ENCODE results near the gene RARRES2. TPM values are rescaled to one million over a fixed set of nuclear protein-coding genes. Genes with fewer than 3 reads are reported as not detected.

Gene RARRES2
- total RNA-seq = 305 TPM

DNA sequence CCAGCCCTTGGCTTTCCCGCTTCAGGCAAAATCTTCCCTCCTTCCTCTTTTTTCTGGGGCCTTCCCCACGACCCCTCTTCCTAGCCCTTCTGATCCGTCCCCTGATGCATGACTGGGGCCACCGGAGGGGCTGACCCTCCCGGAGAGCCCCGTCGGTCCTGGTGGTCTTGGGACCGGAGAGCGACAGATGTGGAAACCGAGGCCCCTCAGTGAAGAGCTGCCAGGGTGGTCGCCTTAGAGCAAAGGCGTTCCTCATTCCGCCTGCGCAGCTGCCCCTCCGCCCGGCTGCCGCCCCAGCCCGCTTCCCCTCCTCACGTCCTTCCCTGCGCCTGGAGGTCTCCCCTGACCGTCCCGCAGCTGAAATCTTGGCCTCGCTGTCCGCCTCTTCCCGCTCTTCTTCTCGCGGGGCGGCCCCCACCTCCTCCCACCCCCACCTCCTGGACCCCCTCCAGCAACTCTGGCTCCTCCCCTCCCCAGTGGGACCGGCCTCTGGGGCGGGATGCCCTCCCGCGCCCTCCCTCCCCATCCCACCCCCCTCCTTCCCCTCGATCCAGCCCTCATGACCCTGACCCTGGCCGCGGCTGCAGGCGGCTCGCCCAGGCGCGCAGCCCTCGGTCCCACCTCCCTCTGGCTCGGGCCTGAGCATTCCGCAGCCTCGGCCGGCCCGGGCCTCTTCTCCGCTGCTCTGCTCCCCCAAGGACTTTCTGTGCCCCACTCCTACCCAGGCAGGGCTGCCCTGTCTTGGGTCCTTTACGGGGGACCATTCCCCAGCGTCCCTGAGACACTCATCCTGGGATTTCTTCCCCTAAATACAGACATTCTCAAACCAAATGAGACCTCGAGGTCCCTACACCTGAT lies at the start of gene RARRES2:
TSS of gene RARRES2 (minus strand) at position 367 of the 858 bp plus-strand sequence. CDS start 1,020 bp downstream, outside the sequence.
- DNase-seq (ENCODE audit: extremely low spot score in 2 of 2) = no peak
- Histone ChIP-seq H3K36me3 (no peaks in the 10 kb centered on the region), H3K27ac (peak within 1 kb of the TSS; percentile 90), H3K4me1 (peaks cover 38% of the 10 kb centered on the region), H3K27me3 (no peaks in the 10 kb centered on the region), H3K9me3 (no peaks in the 10 kb centered on the region), H3K4me3 (peak within 1 kb of the TSS; percentile 65 to 69)
- intact Hi-C loops (cut with DNase I) = no loop called here
- peak in 1 of 2 donors; percentile 15 for TF ChIP-seq POLR2A (IDR thresholded peaks at IDR 0.05)
- TF ChIP-seq, protein P1, sequence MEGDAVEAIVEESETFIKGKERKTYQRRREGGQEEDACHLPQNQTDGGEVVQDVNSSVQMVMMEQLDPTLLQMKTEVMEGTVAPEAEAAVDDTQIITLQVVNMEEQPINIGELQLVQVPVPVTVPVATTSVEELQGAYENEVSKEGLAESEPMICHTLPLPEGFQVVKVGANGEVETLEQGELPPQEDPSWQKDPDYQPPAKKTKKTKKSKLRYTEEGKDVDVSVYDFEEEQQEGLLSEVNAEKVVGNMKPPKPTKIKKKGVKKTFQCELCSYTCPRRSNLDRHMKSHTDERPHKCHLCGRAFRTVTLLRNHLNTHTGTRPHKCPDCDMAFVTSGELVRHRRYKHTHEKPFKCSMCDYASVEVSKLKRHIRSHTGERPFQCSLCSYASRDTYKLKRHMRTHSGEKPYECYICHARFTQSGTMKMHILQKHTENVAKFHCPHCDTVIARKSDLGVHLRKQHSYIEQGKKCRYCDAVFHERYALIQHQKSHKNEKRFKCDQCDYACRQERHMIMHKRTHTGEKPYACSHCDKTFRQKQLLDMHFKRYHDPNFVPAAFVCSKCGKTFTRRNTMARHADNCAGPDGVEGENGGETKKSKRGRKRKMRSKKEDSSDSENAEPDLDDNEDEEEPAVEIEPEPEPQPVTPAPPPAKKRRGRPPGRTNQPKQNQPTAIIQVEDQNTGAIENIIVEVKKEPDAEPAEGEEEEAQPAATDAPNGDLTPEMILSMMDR (IDR thresholded peaks at IDR 0.05) = no peak
- peak in 1 of 2 donors; percentile 80 for TF ChIP-seq POLR2AphosphoS5 (IDR thresholded peaks at IDR 0.05; ENCODE audit: insufficient read depth in 1 of 2, low read depth in 1 of 2)

DNA sequence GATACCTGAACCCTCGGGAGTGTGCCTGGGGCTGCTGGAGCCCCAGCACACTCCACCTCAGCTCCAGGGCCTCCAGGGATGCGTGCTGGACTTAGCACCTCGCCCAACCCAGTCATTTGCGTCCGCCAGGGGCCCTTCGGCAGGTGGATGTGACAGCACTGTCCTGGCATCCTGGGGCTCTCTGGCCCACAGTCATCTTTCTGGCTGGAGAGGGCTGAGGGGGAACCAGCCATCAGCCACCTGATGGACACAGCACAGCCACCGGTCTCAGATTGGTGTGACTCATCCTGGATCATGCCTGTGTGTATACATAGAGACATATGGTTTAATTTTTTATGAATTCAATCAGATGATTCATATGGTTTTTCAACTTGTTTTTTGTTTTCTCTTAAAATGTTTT lies 48.8 kb upstream of the RARRES2 start:
- no peak overlapping the region for H3K27ac ChIP-seq
- H3K9me3 ChIP-seq = no peaks in the 10 kb centered on the region
- intact Hi-C loops (cut with DNase I) = no loop called here
- no peaks in the 10 kb centered on the region for H3K4me1 ChIP-seq
- TF ChIP-seq, protein P1 (IDR thresholded peaks at IDR 0.05) = no peak
- TF ChIP-seq POLR2A (IDR thresholded peaks at IDR 0.05) (no peak), POLR2AphosphoS5 (IDR thresholded peaks at IDR 0.05; ENCODE audit: insufficient read depth in 1 of 2, low read depth in 1 of 2) (no peak)
- no peak overlapping the region for H3K4me3 ChIP-seq
- H3K36me3 ChIP-seq = no peaks in the 10 kb centered on the region
- DNase-seq (ENCODE audit: extremely low spot score in 2 of 2) = no peak
- H3K27me3 ChIP-seq = no peaks in the 10 kb centered on the region

DNA sequence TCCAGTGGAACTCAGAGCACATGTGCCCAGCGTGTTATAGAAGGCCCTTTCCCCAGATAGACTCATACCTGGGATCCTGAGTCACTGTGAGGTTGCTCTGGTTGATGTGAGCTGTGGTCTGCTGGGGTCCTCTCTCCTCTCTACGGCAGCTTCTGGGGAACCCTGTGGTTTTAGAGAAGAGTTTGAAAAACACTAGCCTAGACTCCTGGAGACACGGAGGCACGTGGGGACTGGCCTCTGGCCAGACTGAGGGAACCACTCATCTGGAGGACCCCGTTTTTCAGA lies 48.0 kb upstream of the RARRES2 start:
- TF ChIP-seq, protein P1 (IDR thresholded peaks at IDR 0.05) = no peak
- TF ChIP-seq POLR2AphosphoS5 (IDR thresholded peaks at IDR 0.05; ENCODE audit: insufficient read depth in 1 of 2, low read depth in 1 of 2) (no peak), POLR2A (IDR thresholded peaks at IDR 0.05) (no peak)
- no peaks in the 10 kb centered on the region for H3K36me3 ChIP-seq
- H3K27me3 ChIP-seq = no peaks in the 10 kb centered on the region
- H3K4me1 ChIP-seq = no peaks in the 10 kb centered on the region
- no peak overlapping the region for H3K4me3 ChIP-seq
- no peaks in the 10 kb centered on the region for H3K9me3 ChIP-seq
- intact Hi-C loops (cut with DNase I) = no loop called here
- no peak for DNase-seq (ENCODE audit: extremely low spot score in 2 of 2)
- H3K27ac ChIP-seq = no peak overlapping the region

DNA sequence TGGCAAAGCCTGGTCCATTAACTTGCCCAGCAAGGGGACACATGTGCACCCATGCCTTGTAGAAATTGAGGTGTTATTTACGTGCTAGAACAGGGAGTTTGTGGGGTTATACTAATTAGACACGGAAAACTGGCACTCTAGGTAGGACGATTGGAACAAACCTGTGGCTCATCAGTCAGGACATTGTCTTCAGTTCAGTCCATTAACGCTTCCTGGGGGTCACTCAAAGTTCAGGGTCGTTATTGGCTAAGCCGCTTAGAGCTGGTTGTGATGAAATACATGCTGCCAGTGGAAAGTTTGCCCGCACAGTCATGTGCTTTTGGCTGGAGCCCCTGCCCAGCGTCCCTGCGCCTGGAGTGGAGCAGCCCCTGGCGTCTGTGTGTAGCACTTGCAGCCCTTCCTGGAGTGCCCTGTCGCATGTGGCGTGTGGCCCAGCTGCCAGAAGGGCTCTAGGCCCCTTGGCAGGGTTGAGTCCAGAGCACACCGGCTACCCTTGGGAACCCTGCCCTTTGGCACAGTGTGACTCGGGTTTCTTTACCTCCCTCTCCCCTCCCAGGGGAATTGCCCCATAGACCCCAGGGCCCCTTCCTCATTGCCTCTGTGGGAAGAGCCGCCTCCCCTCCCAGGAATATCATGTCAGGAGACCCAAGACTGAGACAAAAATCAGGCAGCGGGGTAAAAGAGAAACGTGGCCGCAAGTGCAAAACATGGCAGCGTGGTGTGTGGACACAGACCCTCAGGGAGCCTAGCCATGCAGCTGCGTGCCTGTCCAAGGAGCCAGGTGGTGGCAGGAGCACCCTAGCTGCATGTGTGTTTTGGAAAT lies 47.5 kb upstream of the RARRES2 start:
- no peak for DNase-seq (ENCODE audit: extremely low spot score in 2 of 2)
- peak overlapping the region; percentile 14 for H3K27ac ChIP-seq
- TF ChIP-seq POLR2AphosphoS5 (IDR thresholded peaks at IDR 0.05; ENCODE audit: insufficient read depth in 1 of 2, low read depth in 1 of 2) (peak in 1 of 2 donors; percentile 41), POLR2A (IDR thresholded peaks at IDR 0.05) (no peak)
- TF ChIP-seq, protein P1 (IDR thresholded peaks at IDR 0.05) = peak; percentile 31 to 50 (median 48)
- H3K27me3 ChIP-seq = no peaks in the 10 kb centered on the region
- intact Hi-C loops (cut with DNase I) = no loop called here
- H3K4me1 ChIP-seq = peaks cover 3% of the 10 kb centered on the region
- no peaks in the 10 kb centered on the region for H3K36me3 ChIP-seq
- H3K4me3 ChIP-seq = no peak overlapping the region
- no peaks in the 10 kb centered on the region for H3K9me3 ChIP-seq

Measured in vagina (tissue), 2 donors.